Activated T-cell treated with anti-CD3 and anti-CD28 coated beads, Interleukin-2, amount 50 U/mL, for 4 hours (primary cell): ENCODE results near the gene NSD1. TPM values are rescaled to one million over a fixed set of nuclear protein-coding genes. Genes with fewer than 3 reads are reported as not detected.
"Not testable (repeated sequence)": the region's sequence is repeated elsewhere in the genome, so short reads cannot be mapped to it uniquely, and the experiment has no call there.

ENCODE experiments used
- ATAC-seq, 2 donors: fragments of 200-7000 bp; cut with Tn5 transposase; one replicate each; pipeline ENCODE4 v1.10.0; 2021
- DNase-seq: peaks from one replicate; pipeline ENCODE4 v3.0.0-alpha.2; 2020
- H3K27me3 Mint-ChIP-seq: one replicate; pipeline ENCODE4 v1.8.0; 2021; ENCODE audit warnings: low read depth, mixed read lengths
- H3K36me3 Mint-ChIP-seq: one replicate; pipeline ENCODE4 v1.8.0; 2022; ENCODE audit warnings: mixed read lengths; ENCODE audit not compliant: insufficient read depth
- H3K4me1 Mint-ChIP-seq: one replicate; pipeline ENCODE4 v1.8.0; 2021; ENCODE audit warnings: low read depth, mixed read lengths
- H3K4me3 Mint-ChIP-seq: one replicate; pipeline ENCODE4 v1.8.0; 2021; ENCODE audit warnings: mild to moderate bottlenecking, moderate library complexity, mixed read lengths
- H3K9me3 Mint-ChIP-seq: one replicate; pipeline ENCODE4 v1.8.0; 2021; ENCODE audit warnings: mixed read lengths
- total RNA-seq, 3 donors: library from RNA; stranded (reverse); gene quantifications; one replicate each; pipeline ENCODE4 v1.2.1, GENCODE V29; 2021

NSD1 gene
- total RNA-seq, 3 donors from 2014 or later, result 59.3 to 71.6 (median 67.6) TPM

- Mint-ChIP-seq H3K36me3 (peaks cover 26% of the 10 kb centered on the region), H3K27me3 (no peaks in the 10 kb centered on the region)
These were observed 100.2 kb downstream of the NSD1 start for GRCh38 chr5:177233802-177234201.

GRCh38 chr5:177234841-177235240 lies 101.3 kb downstream of the NSD1 start:
- H3K36me3 Mint-ChIP-seq, result peaks cover 28% of the 10 kb centered on the region
- H3K4me3 Mint-ChIP-seq, result no peak overlapping the region
- H3K9me3 Mint-ChIP-seq, result no peaks in the 10 kb centered on the region
- peaks cover 10% of the 10 kb centered on the region for H3K4me1 Mint-ChIP-seq
- DNase-seq, result no peak
- no peak for ATAC-seq
- no peaks in the 10 kb centered on the region for H3K27me3 Mint-ChIP-seq

More at GRCh38 chr5:177233802-177234201, 100.2 kb downstream of the NSD1 start:
- ATAC-seq (no peak), DNase-seq (no peak)
- Mint-ChIP-seq H3K9me3 (no peaks in the 10 kb centered on the region), H3K4me1 (peaks cover 12% of the 10 kb centered on the region), H3K4me3 (no peak overlapping the region)

- Mint-ChIP-seq H3K4me3 (no peak overlapping the region), H3K4me1 (no peaks in the 10 kb centered on the region), H3K36me3 (peaks cover 36% of the 10 kb centered on the region), H3K27me3 (no peaks in the 10 kb centered on the region), H3K9me3 (no peaks in the 10 kb centered on the region)
- ATAC-seq (no peak), DNase-seq (no peak)
These were observed 108.2 kb downstream of the NSD1 start for GRCh38 chr5:177241768-177242167.

- Mint-ChIP-seq H3K4me3 (no peak overlapping the region), H3K4me1 (no peaks in the 10 kb centered on the region), H3K9me3 (no peaks in the 10 kb centered on the region), H3K36me3 (peaks cover 39% of the 10 kb centered on the region), H3K27me3 (no peaks in the 10 kb centered on the region)
- DNase-seq, result no peak
- ATAC-seq, result no peak
These were observed 108.7 kb downstream of the NSD1 start for GRCh38 chr5:177242304-177242703.

- H3K27me3 Mint-ChIP-seq, result no peaks in the 10 kb centered on the region
- no peaks in the 10 kb centered on the region for H3K9me3 Mint-ChIP-seq
- H3K4me1 Mint-ChIP-seq, result no peaks in the 10 kb centered on the region
- no peak overlapping the region for H3K4me3 Mint-ChIP-seq
- DNase-seq (no peak), ATAC-seq (no peak)
- peaks cover 31% of the 10 kb centered on the region for H3K36me3 Mint-ChIP-seq
These were observed 116.4 kb downstream of the NSD1 start for GRCh38 chr5:177249761-177250537.

GRCh38 chr5:177253252-177253651 lies 119.7 kb downstream of the NSD1 start:
- H3K27me3 Mint-ChIP-seq, result no peaks in the 10 kb centered on the region
- no peak for ATAC-seq
- H3K36me3 Mint-ChIP-seq, result peaks cover 18% of the 10 kb centered on the region

GRCh38 chr5:177256296-177256695 lies 122.7 kb downstream of the NSD1 start:
- no peaks in the 10 kb centered on the region for H3K4me1 Mint-ChIP-seq
- ATAC-seq (no peak), DNase-seq (no peak)
- no peaks in the 10 kb centered on the region for H3K9me3 Mint-ChIP-seq
- H3K27me3 Mint-ChIP-seq, result no peaks in the 10 kb centered on the region
- no peak overlapping the region for H3K4me3 Mint-ChIP-seq
- peaks cover 35% of the 10 kb centered on the region for H3K36me3 Mint-ChIP-seq

More at GRCh38 chr5:177253252-177253651, 119.7 kb downstream of the NSD1 start:
- Mint-ChIP-seq H3K9me3 (no peaks in the 10 kb centered on the region), H3K4me1 (no peaks in the 10 kb centered on the region), H3K4me3 (no peak overlapping the region)
- no peak for DNase-seq

GRCh38 chr5:177258711-177259110 lies 125.1 kb downstream of the NSD1 start:
- not testable (repeated sequence) for ATAC-seq, DNase-seq, H3K4me3 Mint-ChIP-seq, H3K9me3 Mint-ChIP-seq, H3K27me3 Mint-ChIP-seq, H3K4me1 Mint-ChIP-seq
- H3K36me3 Mint-ChIP-seq, result peaks cover 39% of the 10 kb centered on the region

GRCh38 chr5:177260961-177261360 lies 127.4 kb downstream of the NSD1 start:
- Mint-ChIP-seq H3K4me1 (no peaks in the 10 kb centered on the region), H3K4me3 (no peak overlapping the region), H3K36me3 (peaks cover 44% of the 10 kb centered on the region), H3K27me3 (no peaks in the 10 kb centered on the region), H3K9me3 (no peaks in the 10 kb centered on the region)
- no peak for DNase-seq
- ATAC-seq, result no peak

GRCh38 chr5:177261510-177261909 lies 127.9 kb downstream of the NSD1 start:
- ATAC-seq (no peak), DNase-seq (no peak)
- H3K36me3 Mint-ChIP-seq, result peaks cover 49% of the 10 kb centered on the region
- H3K9me3 Mint-ChIP-seq, result no peaks in the 10 kb centered on the region
- no peaks in the 10 kb centered on the region for H3K4me1 Mint-ChIP-seq
- no peaks in the 10 kb centered on the region for H3K27me3 Mint-ChIP-seq
- no peak overlapping the region for H3K4me3 Mint-ChIP-seq

GRCh38 chr5:177264178-177264577 lies 130.6 kb downstream of the NSD1 start:
- Mint-ChIP-seq H3K4me3 (no peak overlapping the region), H3K9me3 (no peaks in the 10 kb centered on the region), H3K4me1 (no peaks in the 10 kb centered on the region), H3K27me3 (no peaks in the 10 kb centered on the region), H3K36me3 (peaks cover 52% of the 10 kb centered on the region)
- no peak for DNase-seq
- ATAC-seq, result no peak

- peaks cover 49% of the 10 kb centered on the region for H3K36me3 Mint-ChIP-seq
- H3K9me3 Mint-ChIP-seq, result no peaks in the 10 kb centered on the region
- ATAC-seq (no peak), DNase-seq (no peak)
- no peak overlapping the region for H3K4me3 Mint-ChIP-seq
- H3K4me1 Mint-ChIP-seq, result no peaks in the 10 kb centered on the region
- H3K27me3 Mint-ChIP-seq, result no peaks in the 10 kb centered on the region
These were observed 131.8 kb downstream of the NSD1 start for GRCh38 chr5:177265395-177265794.

- H3K9me3 Mint-ChIP-seq, result no peaks in the 10 kb centered on the region
These were observed 135.8 kb downstream of the NSD1 start for GRCh38 chr5:177269232-177269895.

GRCh38 chr5:177269976-177270375 lies 136.4 kb downstream of the NSD1 start:
- Mint-ChIP-seq H3K36me3 (peaks cover 44% of the 10 kb centered on the region), H3K4me1 (no peaks in the 10 kb centered on the region), H3K4me3 (no peak overlapping the region), H3K27me3 (no peaks in the 10 kb centered on the region), H3K9me3 (no peaks in the 10 kb centered on the region)
- ATAC-seq, result no peak
- DNase-seq, result no peak

More at GRCh38 chr5:177269232-177269895, 135.8 kb downstream of the NSD1 start:
- Mint-ChIP-seq H3K36me3 (peaks cover 48% of the 10 kb centered on the region), H3K4me3 (no peak overlapping the region), H3K27me3 (no peaks in the 10 kb centered on the region), H3K4me1 (no peaks in the 10 kb centered on the region)
- DNase-seq (no peak), ATAC-seq (no peak)

GRCh38 chr5:177270653-177271052 lies 137.1 kb downstream of the NSD1 start:
- no peak for ATAC-seq

More at GRCh38 chr5:177270653-177271052, 137.1 kb downstream of the NSD1 start:
- H3K4me3 Mint-ChIP-seq, result no peak overlapping the region
- no peaks in the 10 kb centered on the region for H3K4me1 Mint-ChIP-seq
- H3K27me3 Mint-ChIP-seq, result no peaks in the 10 kb centered on the region
- H3K9me3 Mint-ChIP-seq, result no peaks in the 10 kb centered on the region
- peaks cover 44% of the 10 kb centered on the region for H3K36me3 Mint-ChIP-seq
- DNase-seq, result no peak
